Lung microvascular endothelial cell (primary cell): ENCODE measurements around the gene SLC35D1. TPM values are rescaled to one million over a fixed set of nuclear protein-coding genes. Genes with fewer than 3 reads are reported as not detected.
"Not testable (repeated sequence)": the region's sequence is repeated elsewhere in the genome, so short reads cannot be mapped to it uniquely, and the experiment has no call there.

Experiments
- DNase-seq, 2 donors: peaks; one replicate each; pipeline versions ENCODE4 v3.0.0 to v3.0.0-alpha.2; 2010; ENCODE audit warnings: low read depth in 2 of 2
- total RNA-seq: library from RNA; depleted of rRNA; stranded (reverse); fragments of >200 nt; gene quantifications from 2 replicates; pipeline ENCODE4 v1.2.1, GENCODE V29; 2014

Gene SLC35D1
- total RNA-seq, 1 donor from 2014 or later = 4.4 TPM

DNA sequence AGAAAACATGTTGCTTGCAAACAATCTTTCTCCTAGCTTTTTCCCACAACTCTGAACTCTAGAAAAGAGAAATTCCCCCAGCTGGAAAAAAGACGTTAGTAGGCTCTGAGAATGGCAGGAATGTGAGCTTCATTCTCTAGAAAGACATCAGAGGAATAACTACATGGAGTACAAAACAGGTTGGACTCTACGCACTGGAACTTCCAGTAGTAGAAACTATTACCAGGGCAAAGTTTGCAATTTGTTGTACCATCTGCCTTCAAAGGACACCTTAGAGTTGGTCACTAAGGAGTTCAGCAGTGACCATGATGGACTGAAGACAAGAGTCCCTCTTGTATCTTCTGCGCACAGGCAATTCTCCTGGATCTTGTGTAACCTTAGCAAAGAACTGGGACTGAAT, 60.9 kb downstream of the SLC35D1 start:
- DNase-seq = no peak

DNA sequence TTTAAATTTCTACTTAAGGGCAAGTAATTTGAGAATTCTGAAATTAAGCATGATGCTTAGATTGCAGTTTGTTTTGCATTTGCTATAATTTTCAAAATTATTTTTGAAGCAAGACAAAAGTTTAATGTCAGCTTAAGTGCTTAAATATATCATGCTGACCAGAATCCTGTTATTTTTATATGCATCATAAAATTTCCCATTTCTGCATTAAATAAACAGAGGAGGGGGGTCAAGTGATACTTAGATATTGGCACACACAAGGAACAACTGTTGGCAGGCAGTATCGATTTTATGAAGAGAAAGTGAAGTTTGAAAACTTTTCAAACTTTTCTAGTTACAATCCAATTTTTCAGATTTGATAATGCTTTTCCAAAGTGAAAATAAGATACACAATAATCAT, 68.1 kb downstream of the SLC35D1 start:
- DNase-seq = no peak

DNA sequence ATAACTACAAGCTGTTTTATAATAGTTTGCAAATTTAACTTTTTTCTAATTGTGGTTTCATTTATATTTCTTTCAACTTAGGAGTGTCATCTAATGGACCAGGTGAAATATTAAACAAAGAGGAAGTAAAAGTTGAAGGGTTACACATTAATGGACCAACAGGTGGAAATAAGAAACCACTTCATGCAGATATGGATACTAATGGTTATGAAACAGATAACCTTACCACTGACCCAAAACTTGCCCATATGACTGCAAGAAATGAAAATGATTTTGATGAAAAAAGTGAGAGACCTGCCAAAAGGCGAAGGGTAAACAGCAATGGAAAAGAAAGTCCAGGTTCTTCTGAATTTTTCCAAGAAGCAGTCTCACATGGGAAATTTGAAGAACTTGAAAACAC, 69.5 kb downstream of the SLC35D1 start:
- no peak for DNase-seq

DNA sequence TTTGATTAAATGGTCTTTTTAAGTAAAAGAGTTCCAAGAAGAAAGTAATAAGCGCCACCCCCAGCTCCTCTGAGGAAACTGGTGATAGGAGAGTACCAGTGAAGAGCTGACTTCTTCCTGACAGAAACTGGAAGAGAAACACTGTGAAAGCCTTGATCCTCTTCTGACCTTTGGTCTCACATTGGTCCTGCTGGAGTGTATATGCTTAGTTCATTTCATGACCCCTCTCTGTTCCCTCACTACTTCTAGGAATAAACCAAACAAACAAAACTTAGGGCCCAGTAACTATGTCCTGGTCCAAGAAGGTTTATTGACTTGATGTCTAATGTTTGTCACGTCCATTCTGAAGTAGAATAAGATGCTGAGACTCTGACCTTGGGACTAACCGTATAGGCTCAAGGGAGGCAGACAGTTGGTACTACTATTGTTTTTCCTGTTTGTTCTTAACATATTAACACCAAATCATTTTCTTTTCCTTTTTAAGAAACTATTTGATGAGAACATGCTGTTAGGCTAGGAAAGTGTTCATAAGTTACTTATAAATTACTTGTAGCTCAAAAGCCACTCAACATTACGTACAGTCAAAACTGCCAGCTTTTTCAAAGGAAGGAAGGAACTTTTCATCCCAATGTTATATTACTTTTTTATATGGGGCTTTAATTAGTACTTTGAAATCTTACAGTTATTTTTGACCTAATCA, 71.2 kb downstream of the SLC35D1 start:
- DNase-seq = no peak

DNA sequence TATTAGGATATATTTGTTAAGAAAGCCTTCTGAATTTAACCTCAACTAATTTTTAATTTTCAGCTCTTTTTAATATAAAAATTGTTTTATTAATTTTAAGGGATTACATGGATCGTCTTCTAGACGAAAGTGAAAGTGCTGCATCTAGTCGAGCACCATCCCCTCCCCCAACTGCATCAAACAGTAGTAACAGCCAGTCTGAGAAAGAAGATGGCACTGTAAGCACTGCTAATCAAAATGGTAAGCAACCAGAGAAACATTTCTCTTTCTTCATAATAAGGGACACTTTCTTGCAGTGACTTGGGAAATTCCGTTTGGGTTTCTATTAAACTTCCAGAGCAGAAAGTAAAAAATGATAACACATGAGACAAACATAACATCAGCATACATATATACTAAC, 72.3 kb downstream of the SLC35D1 start:
- DNase-seq = peak; percentile 61 to 64

DNA sequence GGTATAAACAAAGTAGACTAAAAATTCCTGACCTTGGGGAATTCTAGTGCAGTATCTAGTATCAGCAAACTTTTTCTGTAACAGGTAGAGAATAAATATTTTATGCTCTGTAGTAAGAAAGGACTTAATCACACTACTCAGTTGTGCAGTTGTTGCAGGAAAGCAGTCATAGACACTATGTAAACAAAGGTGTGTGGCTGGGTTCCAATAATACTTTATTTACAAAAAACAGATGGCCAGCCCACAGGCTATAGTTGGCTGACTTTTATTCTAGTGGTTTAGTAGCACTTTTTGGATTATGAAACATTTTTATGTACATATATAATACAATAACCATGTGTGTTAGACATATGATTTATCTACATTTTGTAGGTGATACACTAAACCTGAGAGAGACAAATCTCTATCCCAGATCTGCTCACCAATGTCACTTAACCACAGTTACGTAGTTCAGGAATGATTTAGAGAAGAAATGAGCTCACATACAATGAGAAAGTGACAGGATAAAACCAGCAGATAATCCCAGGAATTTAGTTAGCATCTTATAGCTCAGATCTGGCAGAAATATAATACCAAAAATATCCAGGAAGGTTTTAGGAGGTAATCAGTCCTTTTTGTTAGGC, 73.1 kb downstream of the SLC35D1 start:
- DNase-seq = peak; percentile 38 to 54

DNA sequence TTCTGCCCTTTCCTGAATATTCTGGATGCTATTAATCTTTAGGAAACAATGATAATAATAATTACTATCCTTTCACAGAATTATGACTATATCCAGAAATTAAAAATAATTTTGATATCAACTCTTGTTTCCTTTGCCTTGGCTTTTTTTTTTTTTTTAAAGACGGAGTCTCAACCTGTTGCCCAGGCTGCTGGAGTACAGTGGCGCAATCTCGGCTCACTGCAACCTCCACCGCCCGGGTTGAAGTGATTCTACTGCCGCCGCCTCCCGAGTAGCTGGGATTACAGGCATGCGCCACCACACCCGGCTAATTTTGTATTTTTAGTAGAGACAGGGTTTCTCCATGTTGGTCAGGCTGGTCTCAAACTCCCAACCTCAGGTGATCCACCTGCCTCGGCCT, 74.3 kb downstream of the SLC35D1 start:
- DNase-seq = not testable (repeated sequence)

DNA sequence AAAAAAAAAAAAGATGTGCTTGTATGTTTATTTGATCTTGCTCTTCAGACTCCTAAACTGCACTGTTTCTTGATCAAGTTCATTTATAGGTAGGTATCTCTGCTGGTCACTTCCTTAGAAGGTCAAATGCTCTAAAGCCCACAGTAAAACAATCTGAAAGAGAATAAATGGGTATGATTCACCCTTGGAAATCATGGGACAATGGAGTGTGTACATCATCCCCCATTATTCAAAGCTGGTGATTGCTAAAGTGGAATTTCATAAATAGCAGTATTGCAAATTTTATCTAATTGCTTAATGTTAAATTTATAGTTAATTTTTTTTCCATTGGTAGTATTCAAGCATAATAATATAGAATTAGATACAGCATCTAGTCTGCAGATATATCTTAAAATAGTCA, 75.7 kb downstream of the SLC35D1 start:
- DNase-seq = peak in 1 of 2 donors; percentile 19

DNA sequence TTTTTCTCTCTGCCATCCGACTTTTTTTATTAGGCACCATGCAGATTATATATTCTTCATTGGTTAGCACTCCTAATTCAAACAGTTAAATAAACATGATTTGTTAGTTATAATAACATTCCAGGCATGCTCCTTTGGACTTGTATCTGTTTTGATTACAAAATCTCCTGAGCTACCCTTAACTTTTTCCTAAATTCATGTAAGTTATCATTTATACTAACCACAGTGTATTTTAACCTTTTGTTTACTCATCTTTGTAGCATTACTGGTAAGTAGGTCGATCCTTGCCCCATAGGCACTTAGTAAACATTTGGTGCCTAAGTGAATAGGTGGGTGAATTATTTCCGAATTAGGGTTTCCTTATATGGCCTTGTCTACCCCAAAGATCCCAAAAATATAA, 85.4 kb downstream of the SLC35D1 start:
- DNase-seq = no peak

DNA sequence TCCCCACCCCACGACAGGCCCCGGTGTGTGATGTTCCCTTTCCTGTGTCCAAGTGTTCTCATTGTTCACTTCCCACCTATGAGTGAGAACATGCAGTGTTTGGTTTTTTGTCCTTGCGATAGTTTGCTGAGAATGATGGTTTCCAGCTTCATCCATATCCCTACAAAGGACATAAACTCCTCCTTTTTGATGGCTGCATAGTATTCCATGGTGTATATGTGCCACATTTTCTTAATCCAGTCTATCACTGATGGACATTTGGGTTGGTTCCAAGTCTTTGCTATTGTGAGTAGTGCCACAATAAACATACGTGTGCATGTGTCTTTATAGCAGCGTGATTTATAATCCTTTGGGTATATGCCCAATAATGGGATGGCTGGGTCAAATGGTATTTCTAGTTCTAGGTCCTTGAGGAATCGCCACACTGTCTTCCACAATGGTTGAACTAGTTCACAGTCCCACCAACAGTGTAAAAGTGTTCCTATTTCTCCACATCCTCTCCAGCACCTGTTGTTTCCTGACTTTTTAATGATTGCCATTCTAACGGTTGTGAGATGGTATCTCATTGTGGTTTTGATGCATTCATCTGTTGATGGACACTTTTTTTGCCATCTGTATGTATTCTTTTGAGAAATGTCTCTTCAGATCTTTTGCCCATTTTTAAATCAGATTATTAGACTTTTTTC, 87.6 kb downstream of the SLC35D1 start:
- DNase-seq = not testable (repeated sequence)

DNA sequence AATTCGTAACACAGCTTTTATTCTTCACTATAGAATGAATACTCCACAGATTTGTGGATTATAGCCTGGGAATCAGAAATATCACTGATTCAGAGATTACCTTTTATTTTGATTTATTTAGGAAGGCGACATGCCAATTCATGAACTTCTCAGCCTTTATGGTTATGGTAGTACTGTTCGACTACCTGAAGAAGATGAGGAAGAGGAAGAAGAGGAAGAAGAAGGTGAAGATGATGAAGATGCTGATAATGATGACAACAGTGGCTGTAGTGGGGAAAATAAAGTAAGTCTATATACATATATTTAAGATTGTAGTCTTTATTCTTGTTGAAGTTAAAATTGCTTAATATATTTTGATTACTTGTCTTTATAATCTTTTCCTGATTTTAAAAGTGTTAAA, 96.0 kb downstream of the SLC35D1 start:
- DNase-seq = no peak

DNA sequence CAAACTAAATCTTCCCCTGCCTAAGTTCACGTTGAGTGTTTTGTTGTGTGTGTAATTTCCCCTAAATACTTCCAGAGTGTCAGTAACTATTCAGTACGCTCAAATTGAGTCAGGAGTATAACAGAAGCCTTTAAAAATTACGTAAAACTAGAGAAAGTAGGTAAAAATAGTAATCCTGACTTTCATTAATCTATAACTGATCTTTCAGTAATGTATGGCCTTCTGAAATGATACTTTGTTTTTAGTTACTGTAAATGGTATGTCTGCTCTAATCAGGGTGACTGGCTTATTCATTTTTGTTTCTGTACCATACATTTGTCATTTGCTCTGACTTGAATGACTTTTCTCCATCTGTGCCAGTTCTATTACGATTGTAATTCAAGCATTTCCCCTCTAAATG, 99.7 kb downstream of the SLC35D1 start:
- DNase-seq = no peak

DNA sequence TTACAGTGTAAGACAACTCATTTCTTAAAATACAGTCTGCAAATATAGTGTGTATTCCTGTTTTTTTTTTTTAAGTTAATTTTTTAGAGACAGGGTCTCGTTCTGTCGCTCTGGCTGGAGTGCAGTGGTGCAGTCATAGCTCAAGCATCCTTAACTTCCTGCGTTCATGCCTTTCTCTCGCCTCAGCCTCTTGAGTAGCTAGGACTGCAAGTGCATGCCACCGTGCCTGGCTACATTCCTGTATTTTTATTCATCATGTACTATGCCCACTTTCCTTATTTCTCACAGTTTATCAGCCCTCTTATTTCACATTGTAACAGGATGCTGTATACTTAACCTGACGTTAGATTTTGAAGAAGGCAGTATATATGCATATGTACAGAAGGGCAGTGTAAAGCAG, 102.4 kb downstream of the SLC35D1 start:
- peak in 1 of 2 donors; percentile 68 for DNase-seq

Other genes with a start within 250 kb of the SLC35D1 start
- gene DNAI4, start 129.3 kb downstream of the SLC35D1 start, total RNA-seq = 1.5 and 6.0 TPM in 2 replicates
- 15.3 and 24.0 TPM in 2 replicates for gene MIER1, start 129.2 kb downstream of the SLC35D1 start, total RNA-seq
- not detected in 2 replicates for gene C1orf141, start 80.8 kb upstream of the SLC35D1 start, total RNA-seq
- not detected in 2 replicates for gene IL23R, start 112.3 kb upstream of the SLC35D1 start, total RNA-seq